ENCODE data around the gene CTNNBIP1. TPM values are rescaled to one million over a fixed set of nuclear protein-coding genes. Genes with fewer than 3 reads are reported as not detected.

CTNNBIP1 gene
- total and polyA plus RNA-seq, 2 of the 8 experiments (the other 6 are each of a cell fraction or from before 2014, with no cell fraction given), result 40.9 to 46.6 TPM

GRCh38 chr1:9884805-9885204 lies 25.3 kb downstream of the CTNNBIP1 start:
- no peak overlapping the region for H3K23ac ChIP-seq (ENCODE audit: insufficient read length)
- no peak overlapping the region for H3K4me3 ChIP-seq (ENCODE audit: extremely low read depth in 1 of 4, insufficient read depth in 2 of 4, low read depth in 3 of 4, low read length in 4 of 4)
- no peak overlapping the region for H2BK15ac ChIP-seq (ENCODE audit: low read length)
- H2BK120ac ChIP-seq (replicated peaks; ENCODE audit: low read depth, low read length), result no peak overlapping the region
- ChIA-PET POLR2A (ENCODE audit: partially characterized antibody) (interaction anchor here (1.2 kb wide), 2 partner anchors 12 to 59 kb away, joined by 3 read pairs; partner anchors contain the start of genes LZIC and NMNAT1), CTCF (ENCODE audit: partially characterized antibody) (interaction anchor here (0.5 to 4.1 kb wide), 7 partner anchors 11 to 140 kb away, joined by 3 to 27 read pairs (median 3); no protein-coding TSS in a partner anchor)
- 96% methylated on average over 8 of the region's 8 CpGs; no CpG with 5 or more reads in 1 of the 2 experiments for WGBS, 2 experiments (ENCODE audit: extremely low coverage in 1 of 2, insufficient coverage in 1 of 2, insufficient read length in 1 of 2, insufficient replicate concordance in 2 of 2, low coverage in 1 of 2, low lambda C conversion rate in 2 of 2, missing lambda C conversion rate in 1 of 2)
- H3K4ac ChIP-seq (replicated peaks; ENCODE audit: insufficient read length, low read depth, low read length), result no peak overlapping the region
- no peak overlapping the region for H4K8ac ChIP-seq (ENCODE audit: extremely low read depth, insufficient read depth, low read length)
- peaks cover 5% of the 10 kb centered on the region; the same call in 1 of the 2 replicates for H3K79me1 ChIP-seq (ENCODE audit: low read depth, low read length)
- peaks cover 0 to 3% of the 10 kb centered on the region in 2 experiments; a peak in 1 of 4 replicates for H3K79me2 ChIP-seq (ENCODE audit: control insufficient read depth in 1 of 2, insufficient read depth in 2 of 2, low read length in 2 of 2)
- H3K4me1 ChIP-seq (replicated peaks in 1 of 4; ENCODE audit: control insufficient read depth in 3 of 4, insufficient read depth in 4 of 4, low read length in 3 of 4), result peaks cover 2 to 11% (median 8%) of the 10 kb centered on the region in 4 experiments; a peak in 5 of 7 replicates
- FAIRE-seq (no peak), DNase-seq (ENCODE audit: low read depth in 1 of 2, low spot score in 2 of 2) (no peak)
- no peaks in the 10 kb centered on the region for H3K23me2 ChIP-seq (ENCODE audit: low read depth, low read length)
- H3K18ac ChIP-seq (ENCODE audit: extremely low read depth, low read length), result no peak overlapping the region
- H3K56ac ChIP-seq (replicated peaks; ENCODE audit: insufficient read length, low read depth, low read length), result no peak overlapping the region
- 0 out of 2 replicates have a peak overlapping the region, but pooled peaks have one; percentile 17 for H2BK5ac ChIP-seq (ENCODE audit: low read depth, low read length)
- H2BK12ac ChIP-seq (ENCODE audit: low read depth, low read length), result no peak overlapping the region
- no peaks in the 10 kb centered on the region for H3K9me3 ChIP-seq (ENCODE audit: insufficient read depth in 2 of 2, low read depth in 1 of 2, low read length in 1 of 2)
- H4K5ac ChIP-seq (ENCODE audit: insufficient read length, low read depth, low read length), result no peak overlapping the region
- peak overlapping the region in 1 of 4 experiments; percentile 27; a peak in 1 of 7 replicates for H3K9ac ChIP-seq (replicated peaks in 1 of 4; ENCODE audit: extremely low read depth in 1 of 4, low read depth in 3 of 4, low read length in 3 of 4)
- H2BK20ac ChIP-seq (ENCODE audit: low read length), result no peak overlapping the region
- H3K27ac ChIP-seq (ENCODE audit: low read depth, low read length), result no peak overlapping the region
- H3K36me3 ChIP-seq (ENCODE audit: control insufficient read depth in 2 of 4, insufficient read depth in 4 of 4, low read length in 3 of 4), result no peaks in the 10 kb centered on the region
- no peak overlapping the region for H4K91ac ChIP-seq (replicated peaks; ENCODE audit: insufficient read length, low read length)
- H3K4me2 ChIP-seq (ENCODE audit: insufficient read depth in 1 of 2, low read depth in 2 of 2, low read length in 2 of 2), result no peak overlapping the region
- no peak overlapping the region for H2AFZ ChIP-seq (ENCODE audit: low read length)
- no peak overlapping the region for H3K14ac ChIP-seq (ENCODE audit: insufficient read length)
- H4K20me1 ChIP-seq (replicated peaks in 1 of 2; ENCODE audit: control insufficient read depth in 1 of 2, insufficient read depth in 2 of 2, low read length in 2 of 2), result peaks cover 0 to 2% of the 10 kb centered on the region in 2 experiments
- no peak overlapping the region for H2AK5ac ChIP-seq (ENCODE audit: low read depth, low read length)
- H3K27me3 ChIP-seq (replicated peaks in 1 of 4; ENCODE audit: control insufficient read depth in 3 of 4, extremely low read depth in 1 of 4, insufficient read depth in 3 of 4, low read length in 3 of 4), result no peaks in the 10 kb centered on the region
- TF ChIP-seq, protein P1, sequence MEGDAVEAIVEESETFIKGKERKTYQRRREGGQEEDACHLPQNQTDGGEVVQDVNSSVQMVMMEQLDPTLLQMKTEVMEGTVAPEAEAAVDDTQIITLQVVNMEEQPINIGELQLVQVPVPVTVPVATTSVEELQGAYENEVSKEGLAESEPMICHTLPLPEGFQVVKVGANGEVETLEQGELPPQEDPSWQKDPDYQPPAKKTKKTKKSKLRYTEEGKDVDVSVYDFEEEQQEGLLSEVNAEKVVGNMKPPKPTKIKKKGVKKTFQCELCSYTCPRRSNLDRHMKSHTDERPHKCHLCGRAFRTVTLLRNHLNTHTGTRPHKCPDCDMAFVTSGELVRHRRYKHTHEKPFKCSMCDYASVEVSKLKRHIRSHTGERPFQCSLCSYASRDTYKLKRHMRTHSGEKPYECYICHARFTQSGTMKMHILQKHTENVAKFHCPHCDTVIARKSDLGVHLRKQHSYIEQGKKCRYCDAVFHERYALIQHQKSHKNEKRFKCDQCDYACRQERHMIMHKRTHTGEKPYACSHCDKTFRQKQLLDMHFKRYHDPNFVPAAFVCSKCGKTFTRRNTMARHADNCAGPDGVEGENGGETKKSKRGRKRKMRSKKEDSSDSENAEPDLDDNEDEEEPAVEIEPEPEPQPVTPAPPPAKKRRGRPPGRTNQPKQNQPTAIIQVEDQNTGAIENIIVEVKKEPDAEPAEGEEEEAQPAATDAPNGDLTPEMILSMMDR (IDR thresholded peaks at IDR 0.05; ENCODE audit: control extremely low read depth in 1 of 3, insufficient read depth in 1 of 3, low read depth in 1 of 3, low read length in 3 of 3), result no peak
- TF ChIP-seq GTF2F1 (IDR thresholded peaks at IDR 0.05; ENCODE audit: borderline replicate concordance, low read depth, low read length) (no peak), SIRT6 (IDR thresholded peaks at IDR 0.05; ENCODE audit: low read length) (no peak), USF2 (IDR thresholded peaks at IDR 0.05; ENCODE audit: low read length) (no peak), RFX5 (IDR thresholded peaks at IDR 0.05; ENCODE audit: borderline replicate concordance, low read depth, low read length) (no peak), SUZ12 (IDR thresholded peaks at IDR 0.05; ENCODE audit: low read length) (no peak), FOSL1 (IDR thresholded peaks at IDR 0.05; ENCODE audit: insufficient read depth, low read depth, low read length) (no peak), BACH1 (IDR thresholded peaks at IDR 0.05; ENCODE audit: low read length) (no peak), CBX8 (IDR thresholded peaks at IDR 0.05; ENCODE audit: borderline replicate concordance, low read depth, low read length) (no peak), CEBPB (IDR thresholded peaks at IDR 0.05; ENCODE audit: low read depth, low read length) (no peak)
